Type B pancreatic cell (in vitro differentiated cells): ENCODE data around the gene SLC13A1. TPM values are rescaled to one million over a fixed set of nuclear protein-coding genes. Genes with fewer than 3 reads are reported as not detected.
"Not testable (repeated sequence)": the region's sequence is repeated elsewhere in the genome, so short reads cannot be mapped to it uniquely, and the experiment has no call there.

Source experiments
- DNase-seq: peaks from one replicate; pipeline ENCODE4 v3.0.0; 2021; ENCODE audit warnings: mixed read lengths; ENCODE audit not compliant: unreplicated experiment; ENCODE audit errors: extremely low spot score
- H3K27ac Mint-ChIP-seq: 2 replicates; pipeline ENCODE4 v1.8.0; 2021; ENCODE audit warnings: mild to moderate bottlenecking, mixed read lengths
- H3K27me3 Mint-ChIP-seq: 2 replicates; pipeline ENCODE4 v1.8.0; 2021; ENCODE audit warnings: mixed read lengths
- H3K36me3 Mint-ChIP-seq: 2 replicates; pipeline ENCODE4 v1.8.0; 2021; ENCODE audit warnings: mixed read lengths
- H3K4me1 Mint-ChIP-seq: one replicate; pipeline ENCODE4 v1.8.0; 2021; ENCODE audit warnings: mixed read lengths; ENCODE audit not compliant: unreplicated experiment
- H3K4me3 Mint-ChIP-seq: 2 replicates; pipeline ENCODE4 v1.8.0; 2021; ENCODE audit warnings: mild to moderate bottlenecking, mixed read lengths
- H3K9me3 Mint-ChIP-seq: 2 replicates; pipeline ENCODE4 v1.8.0; 2021; ENCODE audit warnings: mixed read lengths
- total RNA-seq: library from RNA; stranded (reverse); gene quantifications from 2 replicates; pipeline ENCODE4 v1.2.1, GENCODE V29; 2021; ENCODE audit warnings: low replicate concordance
- TF ChIP-seq, protein P1 (sequence below): fragments of 200-600 bp; sonication (generic); conservative IDR thresholded peaks from 2 replicates; pipeline ENCODE4 v1.5.0; 2021; ENCODE audit warnings: antibody characterized with exemption, mild to moderate bottlenecking

The SLC13A1 gene
- total RNA-seq, 1 donor from 2014 or later, result 0.07 TPM

DNA sequence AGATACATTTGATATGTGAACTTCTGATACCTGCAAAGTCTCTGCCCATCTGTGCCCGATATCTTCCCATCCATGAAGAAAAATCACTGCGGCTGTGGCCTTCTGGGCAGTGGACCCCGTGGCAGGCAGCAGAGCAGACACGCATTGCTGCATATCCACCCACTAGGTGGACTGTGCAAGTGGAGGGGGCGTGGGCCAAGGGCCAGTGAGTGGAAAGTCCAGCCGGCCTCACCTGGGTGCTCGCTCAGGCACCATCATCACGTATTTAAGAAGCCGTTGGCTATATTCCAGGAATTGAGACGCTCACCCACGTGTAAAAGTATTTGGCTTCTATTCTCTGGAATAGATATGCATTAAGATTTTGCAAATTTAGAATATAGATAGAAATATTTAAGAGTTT, 30.8 kb upstream of the SLC13A1 start:
- Mint-ChIP-seq H3K27me3 (no peaks in the 10 kb centered on the region), H3K9me3 (no peaks in the 10 kb centered on the region), H3K4me3 (no peak overlapping the region), H3K27ac (no peak overlapping the region), H3K4me1 (no peaks in the 10 kb centered on the region), H3K36me3 (no peaks in the 10 kb centered on the region)
- TF ChIP-seq, protein P1, sequence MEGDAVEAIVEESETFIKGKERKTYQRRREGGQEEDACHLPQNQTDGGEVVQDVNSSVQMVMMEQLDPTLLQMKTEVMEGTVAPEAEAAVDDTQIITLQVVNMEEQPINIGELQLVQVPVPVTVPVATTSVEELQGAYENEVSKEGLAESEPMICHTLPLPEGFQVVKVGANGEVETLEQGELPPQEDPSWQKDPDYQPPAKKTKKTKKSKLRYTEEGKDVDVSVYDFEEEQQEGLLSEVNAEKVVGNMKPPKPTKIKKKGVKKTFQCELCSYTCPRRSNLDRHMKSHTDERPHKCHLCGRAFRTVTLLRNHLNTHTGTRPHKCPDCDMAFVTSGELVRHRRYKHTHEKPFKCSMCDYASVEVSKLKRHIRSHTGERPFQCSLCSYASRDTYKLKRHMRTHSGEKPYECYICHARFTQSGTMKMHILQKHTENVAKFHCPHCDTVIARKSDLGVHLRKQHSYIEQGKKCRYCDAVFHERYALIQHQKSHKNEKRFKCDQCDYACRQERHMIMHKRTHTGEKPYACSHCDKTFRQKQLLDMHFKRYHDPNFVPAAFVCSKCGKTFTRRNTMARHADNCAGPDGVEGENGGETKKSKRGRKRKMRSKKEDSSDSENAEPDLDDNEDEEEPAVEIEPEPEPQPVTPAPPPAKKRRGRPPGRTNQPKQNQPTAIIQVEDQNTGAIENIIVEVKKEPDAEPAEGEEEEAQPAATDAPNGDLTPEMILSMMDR, result no peak
- no peak for DNase-seq

DNA sequence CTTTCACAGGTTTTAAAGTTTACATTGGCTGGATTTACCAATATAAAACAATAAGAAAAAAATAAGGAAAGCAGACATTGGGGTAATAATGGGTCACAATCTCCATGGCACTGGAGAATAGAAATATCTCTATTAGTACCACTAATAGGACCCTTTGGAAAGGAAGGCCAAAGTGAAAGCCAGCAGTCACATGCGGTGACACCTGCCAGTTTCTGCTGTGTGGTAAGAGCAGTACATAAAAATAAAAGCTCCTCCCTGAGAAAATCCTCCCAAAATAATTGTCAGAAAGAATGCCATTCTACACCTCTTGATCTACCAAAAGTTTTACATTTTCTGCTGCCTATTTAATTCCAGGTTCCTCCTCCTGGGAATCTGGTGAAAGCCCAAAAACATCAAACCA, 30.4 kb upstream of the SLC13A1 start:
- TF ChIP-seq, protein P1, result no peak
- no peaks in the 10 kb centered on the region for H3K27me3 Mint-ChIP-seq
- DNase-seq, result no peak
- H3K4me1 Mint-ChIP-seq, result no peaks in the 10 kb centered on the region
- H3K4me3 Mint-ChIP-seq, result no peak overlapping the region
- H3K9me3 Mint-ChIP-seq, result no peaks in the 10 kb centered on the region
- H3K27ac Mint-ChIP-seq, result no peak overlapping the region
- no peaks in the 10 kb centered on the region for H3K36me3 Mint-ChIP-seq

DNA sequence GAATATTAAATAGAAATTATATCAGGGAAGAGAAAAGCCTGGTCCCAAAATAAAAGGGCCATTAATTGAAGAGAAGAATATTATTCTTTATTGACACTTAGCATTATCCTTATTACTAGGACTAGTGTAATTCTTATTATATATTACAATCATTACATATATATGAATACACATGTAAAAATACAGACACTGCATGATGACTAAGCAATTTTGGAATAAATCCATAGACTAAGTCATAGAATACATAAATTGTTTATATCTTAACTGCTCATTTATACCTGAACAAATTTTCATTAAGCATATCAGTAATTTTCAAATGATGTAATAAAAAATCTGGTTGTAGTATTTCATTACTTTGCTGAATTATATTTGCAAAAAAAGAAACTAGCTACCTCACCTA, 29.7 kb upstream of the SLC13A1 start:
- Mint-ChIP-seq H3K9me3 (no peaks in the 10 kb centered on the region), H3K27ac (no peak overlapping the region), H3K4me1 (no peaks in the 10 kb centered on the region), H3K36me3 (no peaks in the 10 kb centered on the region), H3K4me3 (no peak overlapping the region), H3K27me3 (no peaks in the 10 kb centered on the region)
- DNase-seq, result no peak
- TF ChIP-seq, protein P1, result no peak

GRCh38 chr7:123227666-123228065, 27.9 kb upstream of the SLC13A1 start:
- H3K4me1 Mint-ChIP-seq, H3K9me3 Mint-ChIP-seq, H3K27me3 Mint-ChIP-seq, H3K36me3 Mint-ChIP-seq, H3K27ac Mint-ChIP-seq, H3K4me3 Mint-ChIP-seq, DNase-seq: not testable (repeated sequence)

GRCh38 chr7:123220396-123220795, 20.6 kb upstream of the SLC13A1 start:
- peaks cover 4% of the 10 kb centered on the region for H3K9me3 Mint-ChIP-seq
- H3K27me3 Mint-ChIP-seq, result no peaks in the 10 kb centered on the region
- TF ChIP-seq, protein P1, result no peak
- no peak overlapping the region for H3K4me3 Mint-ChIP-seq
- H3K4me1 Mint-ChIP-seq, result no peaks in the 10 kb centered on the region
- DNase-seq, result no peak
- no peak overlapping the region for H3K27ac Mint-ChIP-seq
- no peaks in the 10 kb centered on the region for H3K36me3 Mint-ChIP-seq

DNA sequence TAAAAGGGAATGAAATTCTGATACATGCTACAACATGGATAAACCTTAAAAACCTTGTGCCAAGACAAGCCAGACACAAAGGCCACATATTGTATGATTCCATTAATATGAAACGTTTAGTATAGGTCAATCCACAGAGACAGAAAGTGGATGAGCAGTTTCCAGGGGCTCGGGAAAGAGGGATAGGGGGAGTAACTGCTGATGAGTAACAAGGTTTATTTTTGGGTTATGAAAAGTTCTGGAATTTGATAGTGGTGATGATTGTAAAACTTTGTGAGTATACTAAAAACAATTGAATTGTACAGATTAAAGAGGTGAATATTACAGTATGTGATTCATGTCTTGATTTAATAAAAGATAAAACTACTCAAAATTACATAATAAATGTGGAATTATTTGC, 19.1 kb upstream of the SLC13A1 start:
- no peaks in the 10 kb centered on the region for H3K27me3 Mint-ChIP-seq
- no peaks in the 10 kb centered on the region for H3K36me3 Mint-ChIP-seq
- no peak for DNase-seq
- TF ChIP-seq, protein P1, result no peak
- no peak overlapping the region for H3K4me3 Mint-ChIP-seq
- peaks cover 10% of the 10 kb centered on the region for H3K9me3 Mint-ChIP-seq
- H3K27ac Mint-ChIP-seq, result no peak overlapping the region
- no peaks in the 10 kb centered on the region for H3K4me1 Mint-ChIP-seq
